Smooth muscle cell (in vitro differentiated cells): ENCODE results near the gene NEUROG2. TPM values are rescaled to one million over a fixed set of nuclear protein-coding genes. Genes with fewer than 3 reads are reported as not detected.

ENCODE experiments used
- DNase-seq: peaks from one replicate; lab custom pipeline; 2025; ENCODE audit not compliant: unreplicated experiment; lab: John Stamatoyannopoulos, UW
- H2AFZ ChIP-seq: fragments of 200-600 bp; sonication (generic); 2 replicates; pipeline ENCODE4 v1.6.0; 2016; ENCODE audit warnings: antibody characterized with exemption, low read depth, mild to moderate bottlenecking
- H3F3A ChIP-seq: fragments of 200-600 bp; sonication (generic); 2 replicates; pipeline ENCODE4 v1.6.0; 2017; ENCODE audit warnings: antibody characterized with exemption, low read depth
- H3K27ac ChIP-seq: fragments of 200-600 bp; sonication (generic); 2 replicates; pipeline ENCODE4 v1.5.1; 2016; ENCODE audit warnings: low read depth, mild to moderate bottlenecking
- H3K27me3 ChIP-seq: fragments of 200-600 bp; sonication (generic); 2 replicates; pipeline ENCODE4 v1.6.1; 2016; ENCODE audit warnings: low read depth, mild to moderate bottlenecking
- H3K36me3 ChIP-seq: fragments of 200-600 bp; sonication (generic); 2 replicates; pipeline ENCODE4 v1.5.1; 2016; ENCODE audit warnings: low read depth
- H3K4me1 ChIP-seq: fragments of 200-600 bp; sonication (generic); 2 replicates; pipeline ENCODE4 v1.5.1; 2016; ENCODE audit warnings: low read depth
- H3K4me2 ChIP-seq: fragments of 200-600 bp; sonication (generic); 2 replicates; pipeline ENCODE4 v1.6.0; 2016; ENCODE audit warnings: mild to moderate bottlenecking
- H3K4me3 ChIP-seq: fragments of 200-600 bp; sonication (generic); 2 replicates; pipeline ENCODE4 v1.5.1; 2016; ENCODE audit warnings: mild to moderate bottlenecking
- H3K79me2 ChIP-seq: fragments of 200-600 bp; sonication (generic); 2 replicates; pipeline ENCODE4 v1.6.0; 2016; ENCODE audit warnings: low read depth, mild to moderate bottlenecking
- H3K9ac ChIP-seq: fragments of 200-600 bp; sonication (generic); 2 replicates; pipeline ENCODE4 v1.6.0; 2016; ENCODE audit warnings: low read depth
- H3K9me3 ChIP-seq: fragments of 200-600 bp; sonication (generic); replicated peaks from 2 replicates; pipeline ENCODE4 v1.5.1; 2016; ENCODE audit warnings: low read depth
- H4K20me1 ChIP-seq: fragments of 200-600 bp; sonication (generic); 2 replicates; pipeline ENCODE4 v1.6.0; 2016; ENCODE audit warnings: low read depth
- CTCF ChIP-seq: fragments of 200-600 bp; sonication (generic); IDR thresholded peaks from 2 replicates; pipeline ENCODE4 v1.5.1; 2017; ENCODE audit warnings: borderline replicate concordance, mild to moderate bottlenecking, antibody characterized with exemption; ENCODE audit not compliant: insufficient read depth, poor library complexity, severe bottlenecking
- WGBS: methylation state at CpG from one replicate; pipeline ENCODE4 v1.1.7; 2016; ENCODE audit warnings: low lambda C conversion rate; 5-methylcytosine and 5-hydroxymethylcytosine counted together
- polyA plus RNA-seq: library from polyadenylated mRNA; unstranded; fragments of >200 nt; fragmentation: Nextera tagmentation; extraction: Ambion mirVana; gene quantifications from 2 replicates; pipeline ENCODE4 v1.2.1, GENCODE V29; 2016
- total RNA-seq: library from RNA; depleted of rRNA; stranded (reverse); fragments of >200 nt; gene quantifications from 2 replicates; pipeline ENCODE4 v1.2.3, GENCODE V29; 2014

NEUROG2 gene
- total and polyA plus RNA-seq, 2 experiments from 2014 or later: not detected

- WGBS: 2% methylated on average over 28 of the region's 52 CpGs
- H4K20me1 ChIP-seq: no peaks in the 10 kb centered on the region
- H3K4me1 ChIP-seq: peaks cover 41% of the 10 kb centered on the region
- no peaks in the 10 kb centered on the region for H3K36me3 ChIP-seq
- DNase-seq: no peak
- H3K9me3 ChIP-seq: no peaks in the 10 kb centered on the region
- H3K9ac ChIP-seq: no peak overlapping the region
- TF ChIP-seq CTCF: no peak
- H3F3A ChIP-seq: no peaks in the 10 kb centered on the region
- no peak overlapping the region for H2AFZ ChIP-seq
- peak overlapping the region; percentile 54 for H3K4me3 ChIP-seq
- no peak overlapping the region for H3K27ac ChIP-seq
- peak overlapping the region; percentile 94 for H3K4me2 ChIP-seq
- no peaks in the 10 kb centered on the region for H3K79me2 ChIP-seq
- peaks cover 100% of the 10 kb centered on the region for H3K27me3 ChIP-seq
Measured at GRCh38 chr4:112514647-112515197, 1.3 kb downstream of the NEUROG2 start.

- TF ChIP-seq CTCF: no peak
- Histone ChIP-seq H3K4me2 (peak overlapping the region; percentile 94), H3K27me3 (peaks cover 100% of the 10 kb centered on the region), H4K20me1 (no peaks in the 10 kb centered on the region), H3K4me3 (no peak overlapping the region), H3F3A (no peaks in the 10 kb centered on the region), H3K79me2 (no peaks in the 10 kb centered on the region), H3K27ac (no peak overlapping the region), H3K9ac (no peak overlapping the region), H3K36me3 (no peaks in the 10 kb centered on the region), H3K9me3 (no peaks in the 10 kb centered on the region), H3K4me1 (peaks cover 42% of the 10 kb centered on the region), H2AFZ (no peak overlapping the region)
- 6% methylated on average over 15 of the region's 15 CpGs for WGBS
- DNase-seq: no peak
Measured at GRCh38 chr4:112513971-112514646, 1.9 kb downstream of the NEUROG2 start.

GRCh38 chr4:112511803-112512118, 4.2 kb downstream of the NEUROG2 start:
- no peaks in the 10 kb centered on the region for H3K79me2 ChIP-seq
- no peak overlapping the region for H3K4me2 ChIP-seq
- no peak overlapping the region for H3K27ac ChIP-seq
- H3K9ac ChIP-seq: no peak overlapping the region
- no peaks in the 10 kb centered on the region for H3K9me3 ChIP-seq
- no peaks in the 10 kb centered on the region for H3K36me3 ChIP-seq
- no peak overlapping the region for H3K4me3 ChIP-seq
- H3K27me3 ChIP-seq: peaks cover 100% of the 10 kb centered on the region
- peaks cover 41% of the 10 kb centered on the region for H3K4me1 ChIP-seq
- no peak for DNase-seq
- no peaks in the 10 kb centered on the region for H3F3A ChIP-seq
- WGBS: 40% methylated on average over 4 of the region's 4 CpGs
- no peaks in the 10 kb centered on the region for H4K20me1 ChIP-seq
- no peak for TF ChIP-seq CTCF
- no peak overlapping the region for H2AFZ ChIP-seq

GRCh38 chr4:112511093-112511802, 4.7 kb downstream of the NEUROG2 start:
- Histone ChIP-seq H3K4me1 (peaks cover 36% of the 10 kb centered on the region), H3K36me3 (no peaks in the 10 kb centered on the region), H3K27me3 (peaks cover 100% of the 10 kb centered on the region), H2AFZ (peak overlapping the region; percentile 60), H4K20me1 (no peaks in the 10 kb centered on the region), H3F3A (no peaks in the 10 kb centered on the region), H3K9ac (no peak overlapping the region), H3K27ac (no peak overlapping the region), H3K4me2 (peak overlapping the region; percentile 75), H3K9me3 (no peaks in the 10 kb centered on the region), H3K4me3 (peak overlapping the region; percentile 17), H3K79me2 (no peaks in the 10 kb centered on the region)
- TF ChIP-seq CTCF: no peak
- WGBS: 4% methylated on average over 40 of the region's 40 CpGs
- no peak for DNase-seq
